ENCODE results near the gene LTB4R. TPM values are rescaled to one million over a fixed set of nuclear protein-coding genes. Genes with fewer than 3 reads are reported as not detected.

Gene LTB4R, protein sequence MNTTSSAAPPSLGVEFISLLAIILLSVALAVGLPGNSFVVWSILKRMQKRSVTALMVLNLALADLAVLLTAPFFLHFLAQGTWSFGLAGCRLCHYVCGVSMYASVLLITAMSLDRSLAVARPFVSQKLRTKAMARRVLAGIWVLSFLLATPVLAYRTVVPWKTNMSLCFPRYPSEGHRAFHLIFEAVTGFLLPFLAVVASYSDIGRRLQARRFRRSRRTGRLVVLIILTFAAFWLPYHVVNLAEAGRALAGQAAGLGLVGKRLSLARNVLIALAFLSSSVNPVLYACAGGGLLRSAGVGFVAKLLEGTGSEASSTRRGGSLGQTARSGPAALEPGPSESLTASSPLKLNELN
- 13.5 and 13.6 TPM in 2 replicates for total RNA-seq

DNA sequence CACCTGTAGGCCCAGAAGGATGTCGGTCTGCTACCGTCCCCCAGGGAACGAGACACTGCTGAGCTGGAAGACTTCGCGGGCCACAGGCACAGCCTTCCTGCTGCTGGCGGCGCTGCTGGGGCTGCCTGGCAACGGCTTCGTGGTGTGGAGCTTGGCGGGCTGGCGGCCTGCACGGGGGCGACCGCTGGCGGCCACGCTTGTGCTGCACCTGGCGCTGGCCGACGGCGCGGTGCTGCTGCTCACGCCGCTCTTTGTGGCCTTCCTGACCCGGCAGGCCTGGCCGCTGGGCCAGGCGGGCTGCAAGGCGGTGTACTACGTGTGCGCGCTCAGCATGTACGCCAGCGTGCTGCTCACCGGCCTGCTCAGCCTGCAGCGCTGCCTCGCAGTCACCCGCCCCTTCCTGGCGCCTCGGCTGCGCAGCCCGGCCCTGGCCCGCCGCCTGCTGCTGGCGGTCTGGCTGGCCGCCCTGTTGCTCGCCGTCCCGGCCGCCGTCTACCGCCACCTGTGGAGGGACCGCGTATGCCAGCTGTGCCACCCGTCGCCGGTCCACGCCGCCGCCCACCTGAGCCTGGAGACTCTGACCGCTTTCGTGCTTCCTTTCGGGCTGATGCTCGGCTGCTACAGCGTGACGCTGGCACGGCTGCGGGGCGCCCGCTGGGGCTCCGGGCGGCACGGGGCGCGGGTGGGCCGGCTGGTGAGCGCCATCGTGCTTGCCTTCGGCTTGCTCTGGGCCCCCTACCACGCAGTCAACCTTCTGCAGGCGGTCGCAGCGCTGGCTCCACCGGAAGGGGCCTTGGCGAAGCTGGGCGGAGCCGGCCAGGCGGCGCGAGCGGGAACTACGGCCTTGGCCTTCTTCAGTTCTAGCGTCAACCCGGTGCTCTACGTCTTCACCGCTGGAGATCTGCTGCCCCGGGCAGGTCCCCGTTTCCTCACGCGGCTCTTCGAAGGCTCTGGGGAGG, at the start of gene LTB4R:
LTB4R (plus strand) TSS at position 857 of the 959 bp plus-strand sequence. CDS start 4,150 bp downstream, outside the sequence.

GRCh38 chr14:24262821-24263733, 48.2 kb upstream of the LTB4R start, which contains the start of gene TGM1:
Gene TGM1 (minus strand): TSS chr14:24263177. CDS start chr14:24262352, 825 bp downstream.

GRCh38 chr14:24271134-24271833, 40.0 kb upstream of the LTB4R start, which contains the start of gene RABGGTA:
Gene RABGGTA (minus strand): TSS chr14:24271597. CDS start chr14:24271115, 482 bp downstream.

GRCh38 chr14:24299255-24300191, 11.8 kb upstream of the LTB4R start, which contains the start of the genes DHRS1 and NOP9:
Gene DHRS1 (minus strand): TSS chr14:24299780. CDS start chr14:24299106, 674 bp downstream.
Gene NOP9 (plus strand): TSS chr14:24299850. CDS start chr14:24299955, 105 bp downstream.

GRCh38 chr14:24307575-24308341, 3.5 kb upstream of the LTB4R start, which contains the start of gene CIDEB:
Gene CIDEB (minus strand): TSS chr14:24307977. CDS start chr14:24307858, 119 bp downstream.

GRCh38 chr14:24309538-24310264, 1.6 kb upstream of the LTB4R start, which contains the start of gene LTB4R2:
Gene LTB4R2 (plus strand): TSS chr14:24310140. CDS start chr14:24310665, 525 bp downstream.

DNA sequence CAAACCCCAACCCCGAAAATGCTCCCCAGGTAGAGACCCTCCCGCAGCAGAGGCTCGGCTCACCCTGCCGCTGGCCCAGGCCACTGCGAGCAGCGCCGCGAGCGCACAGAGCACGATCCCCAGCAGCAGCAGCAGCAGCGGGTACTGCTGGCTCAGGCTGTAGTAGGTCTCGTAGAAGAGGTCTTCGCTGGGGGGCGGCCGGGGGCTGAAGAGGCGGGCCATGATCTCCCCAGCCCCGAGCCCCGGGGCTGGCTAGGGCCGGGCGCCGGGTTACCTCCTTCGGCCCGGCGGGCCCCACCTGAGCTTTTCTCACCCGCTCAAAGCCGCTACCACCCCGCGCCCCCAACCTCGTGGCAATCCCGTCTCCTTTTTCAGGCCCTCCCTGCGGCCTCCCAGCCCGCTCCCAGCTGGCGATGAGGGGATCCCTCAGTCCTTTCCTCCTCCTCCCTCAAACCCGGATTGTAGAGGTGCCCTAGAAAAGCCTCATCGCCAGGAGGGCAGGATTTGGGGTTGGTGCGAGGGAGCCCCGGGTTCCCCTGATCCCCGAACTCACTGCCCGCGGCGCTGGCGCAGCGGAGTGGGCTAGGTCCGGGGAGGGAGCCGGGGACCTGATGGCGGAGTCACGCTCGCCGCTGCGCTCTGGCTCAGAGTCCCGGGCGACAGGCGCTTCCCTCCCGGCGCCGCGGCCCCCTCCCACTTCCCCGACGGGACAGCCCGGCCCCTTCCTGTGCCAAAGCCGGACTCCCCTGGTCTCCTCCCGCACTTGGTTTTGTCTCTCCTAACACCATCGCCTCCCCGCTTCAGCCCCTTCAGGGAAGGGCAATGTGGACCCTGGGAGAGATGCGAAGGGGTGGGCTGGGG, 23.4 kb downstream of the LTB4R start, which contains the start of gene ADCY4:
ADCY4 (minus strand) TSS at position 641 of the 861 bp plus-strand sequence; CDS start at position 222, 419 bp downstream.

GRCh38 chr14:24339284-24340151, 28.2 kb downstream of the LTB4R start, which contains the start of gene RIPK3:
Gene RIPK3 (minus strand): TSS chr14:24339991. CDS start chr14:24339826, 165 bp downstream.

Other genes with a start within 250 kb of the LTB4R start
- gene CPNE6, start 239.9 kb upstream of the LTB4R start, total RNA-seq: not detected in 2 replicates
- 57.1 and 93.8 TPM in 2 replicates for gene PCK2, start 217.2 kb upstream of the LTB4R start, total RNA-seq
- 70.1 and 80.1 TPM in 2 replicates for gene DCAF11, start 196.7 kb upstream of the LTB4R start, total RNA-seq
- gene NRL, start 196.6 kb upstream of the LTB4R start, total RNA-seq: 0.96 and 1.9 TPM in 2 replicates
- under 0.01 and 0.24 TPM in 2 replicates for gene FITM1, start 180.8 kb upstream of the LTB4R start, total RNA-seq
- 92.9 and 152 TPM in 2 replicates for gene PSME1, start 175.3 kb upstream of the LTB4R start, total RNA-seq
- 11.7 and 12.8 TPM in 2 replicates for gene EMC9, start 169.9 kb upstream of the LTB4R start, total RNA-seq
- 33.7 and 78.8 TPM in 2 replicates for gene PSME2, start 164.9 kb upstream of the LTB4R start, total RNA-seq
- 23.9 and 49.0 TPM in 2 replicates for gene RNF31, start 164.0 kb upstream of the LTB4R start, total RNA-seq
- gene IRF9, start 150.2 kb upstream of the LTB4R start, total RNA-seq: 16.8 and 62.9 TPM in 2 replicates
- gene REC8, start 139.4 kb upstream of the LTB4R start, total RNA-seq: 1.7 and 6.0 TPM in 2 replicates
- 45.6 and 64.3 TPM in 2 replicates for gene IPO4, start 122.7 kb upstream of the LTB4R start, total RNA-seq
- gene TM9SF1, start 116.1 kb upstream of the LTB4R start, total RNA-seq: 63.9 and 79.9 TPM in 2 replicates
- gene TSSK4, start 105.8 kb upstream of the LTB4R start, total RNA-seq: not detected in 2 replicates
- gene CHMP4A, start 98.0 kb upstream of the LTB4R start, total RNA-seq: 32.8 and 40.7 TPM in 2 replicates
- gene MDP1, start 95.4 kb upstream of the LTB4R start, total RNA-seq: 10.8 and 14.7 TPM in 2 replicates
- gene NEDD8, start 79.1 kb upstream of the LTB4R start, total RNA-seq: 91.6 and 113 TPM in 2 replicates
- 95.1 and 97.1 TPM in 2 replicates for gene GMPR2, start 78.6 kb upstream of the LTB4R start, total RNA-seq
- gene TINF2, start 68.9 kb upstream of the LTB4R start, total RNA-seq: 53.1 and 287 TPM in 2 replicates
- 69.1 and 167 TPM in 2 replicates for gene TGM1, start 48.3 kb upstream of the LTB4R start, total RNA-seq
- gene RABGGTA, start 39.9 kb upstream of the LTB4R start, total RNA-seq: 53.9 and 65.1 TPM in 2 replicates
- 23.0 and 29.4 TPM in 2 replicates for gene DHRS1, start 11.7 kb upstream of the LTB4R start, total RNA-seq
- gene NOP9, start 11.7 kb upstream of the LTB4R start, total RNA-seq: 26.6 and 41.4 TPM in 2 replicates
- 1.4 and 6.0 TPM in 2 replicates for gene CIDEB, start 3.5 kb upstream of the LTB4R start, total RNA-seq
- gene LTB4R2, start 1.4 kb upstream of the LTB4R start, total RNA-seq: 30.3 and 32.5 TPM in 2 replicates
- 1.7 TPM in 1 of 2 replicates, not detected in the other for gene ADCY4, start 23.6 kb downstream of the LTB4R start, total RNA-seq
- gene RIPK3, start 28.5 kb downstream of the LTB4R start, total RNA-seq: 2.1 and 5.1 TPM in 2 replicates
- gene NFATC4, start 56.7 kb downstream of the LTB4R start, total RNA-seq: 10.6 and 17.3 TPM in 2 replicates
- gene NYNRIN, start 87.5 kb downstream of the LTB4R start, total RNA-seq: 7.0 and 8.4 TPM in 2 replicates
- gene CBLN3, start 118.2 kb downstream of the LTB4R start, total RNA-seq: 0.64 and 0.96 TPM in 2 replicates
- 95.7 and 155 TPM in 2 replicates for gene KHNYN, start 118.5 kb downstream of the LTB4R start, total RNA-seq
- 4.5 and 5.1 TPM in 2 replicates for gene SDR39U1, start 131.3 kb downstream of the LTB4R start, total RNA-seq
- not detected in 2 replicates for gene CMA1, start 196.8 kb downstream of the LTB4R start, total RNA-seq